Measurements from ENCODE around the gene HERPUD2. TPM values are rescaled to one million over a fixed set of nuclear protein-coding genes. Genes with fewer than 3 reads are reported as not detected.

The HERPUD2 gene
- total RNA-seq, 1 experiment from 2014 or later = 36.4 TPM

DNA sequence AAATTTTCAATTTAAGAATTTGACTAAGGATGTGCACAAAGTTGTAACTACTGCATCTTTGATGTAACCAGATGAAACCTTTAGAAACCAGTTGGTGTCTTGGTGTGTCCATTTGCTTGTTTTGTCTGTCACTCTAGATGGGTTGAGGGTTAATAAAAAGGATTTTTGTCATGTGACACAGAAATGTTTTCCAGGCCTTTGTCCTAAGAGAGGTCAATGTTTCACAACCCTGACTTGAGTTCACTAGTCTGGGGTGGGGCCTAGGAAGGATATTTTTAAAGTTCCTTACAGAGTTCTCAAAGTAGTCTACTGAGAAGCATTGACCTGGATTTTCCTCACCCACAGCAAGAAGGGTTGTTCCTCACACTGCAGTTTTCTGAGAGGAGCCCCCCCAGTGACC, 90.3 kb downstream of the HERPUD2 start:
- H3K9me3 ChIP-seq (ENCODE audit: control insufficient read depth, insufficient read depth, low read depth, low read length) = no peaks in the 10 kb centered on the region
- DNase-seq (ENCODE audit: low read depth, low spot score) (no peak), ATAC-seq (no peak)
- no peak overlapping the region for H3K4me3 ChIP-seq (ENCODE audit: low read depth in 2 of 2, low read length in 2 of 2)
- intact Hi-C loops (cut with micrococcal nuclease; ENCODE audit: unreplicated experiment) (no loop called here), in situ Hi-C loops (cut with HindIII; ENCODE audit: low pct_unique_long_range_greater_than_20kb, low sequenced_read_pairs) (no loop called here)
- peaks cover 4% of the 10 kb centered on the region; the same call in 1 of the 2 replicates for H3K27me3 ChIP-seq (ENCODE audit: control insufficient read depth, insufficient read depth, low read length)
- ChIA-PET POLR2A (no interaction called here), CTCF (no interaction called here)
- no TSS peak for BruUV-seq (replicated peaks)
- H3K4me1 ChIP-seq (ENCODE audit: control insufficient read depth, insufficient read depth, low read length) = no peaks in the 10 kb centered on the region
- H3K36me3 ChIP-seq (ENCODE audit: control insufficient read depth, insufficient read depth, low read length) = no peaks in the 10 kb centered on the region
- no peak for TF ChIP-seq TCF7L2 (IDR thresholded peaks at IDR 0.05; ENCODE audit: low read depth, low read length)
- no peak for TF ChIP-seq REST (IDR thresholded peaks at IDR 0.05; ENCODE audit: insufficient read depth in 1 of 2, low read depth in 2 of 2, low read length in 1 of 2)
- no peak for TF ChIP-seq CTCF (IDR thresholded peaks at IDR 0.05)
- TF ChIP-seq POLR2AphosphoS5 (IDR thresholded peaks at IDR 0.05; ENCODE audit: low read depth, low read length) = no peak
- TF ChIP-seq SIN3A (IDR thresholded peaks at IDR 0.05; ENCODE audit: borderline replicate concordance, insufficient read depth, low read depth, low read length) = no peak
- H3K27ac ChIP-seq (ENCODE audit: low read length) = no peak overlapping the region

DNA sequence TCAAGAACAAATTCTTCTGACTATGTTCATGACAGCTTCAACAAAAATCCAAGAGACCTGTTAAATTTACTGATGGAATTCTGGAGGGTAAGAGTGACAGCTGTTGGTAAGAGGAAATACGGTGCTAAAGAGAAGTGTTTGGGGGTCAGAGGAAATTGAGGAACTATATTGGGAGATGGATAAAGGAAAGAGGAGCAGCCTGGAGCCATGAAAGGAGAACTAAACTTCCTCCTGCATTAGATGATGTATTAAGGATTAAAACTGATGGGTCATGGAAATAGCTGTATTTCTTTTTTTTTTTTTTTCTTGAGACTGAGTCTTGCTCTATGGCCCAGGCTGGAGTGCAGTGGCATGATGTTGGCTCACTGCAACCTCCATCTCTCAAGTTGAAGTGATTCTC, 95.3 kb downstream of the HERPUD2 start:
- Histone ChIP-seq H3K9me3 (ENCODE audit: control insufficient read depth, insufficient read depth, low read depth, low read length) (no peaks in the 10 kb centered on the region), H3K4me3 (ENCODE audit: low read depth in 2 of 2, low read length in 2 of 2) (no peak overlapping the region), H3K36me3 (ENCODE audit: control insufficient read depth, insufficient read depth, low read length) (no peaks in the 10 kb centered on the region), H3K27me3 (ENCODE audit: control insufficient read depth, insufficient read depth, low read length) (no peaks in the 10 kb centered on the region; the same call in 1 of the 2 replicates), H3K27ac (ENCODE audit: low read length) (no peak overlapping the region), H3K4me1 (ENCODE audit: control insufficient read depth, insufficient read depth, low read length) (no peaks in the 10 kb centered on the region)
- POLR2A ChIA-PET = no interaction called here
- in situ Hi-C loops (cut with HindIII; ENCODE audit: low pct_unique_long_range_greater_than_20kb, low sequenced_read_pairs) = no loop called here
- ATAC-seq (no peak), DNase-seq (ENCODE audit: low read depth, low spot score) (no peak)
- intact Hi-C loops (cut with micrococcal nuclease; ENCODE audit: unreplicated experiment) = no loop called here
- BruUV-seq (replicated peaks) = no TSS peak
- CTCF ChIA-PET = no interaction called here
- TF ChIP-seq SIN3A (IDR thresholded peaks at IDR 0.05; ENCODE audit: borderline replicate concordance, insufficient read depth, low read depth, low read length) (no peak), TCF7L2 (IDR thresholded peaks at IDR 0.05; ENCODE audit: low read depth, low read length) (no peak), REST (IDR thresholded peaks at IDR 0.05; ENCODE audit: insufficient read depth in 1 of 2, low read depth in 2 of 2, low read length in 1 of 2) (no peak), CTCF (IDR thresholded peaks at IDR 0.05) (no peak), POLR2AphosphoS5 (IDR thresholded peaks at IDR 0.05; ENCODE audit: low read depth, low read length) (no peak)

Measured in Panc1 (cell line).